ENCODE data around the gene TEX11.

Gene TEX11

DNA sequence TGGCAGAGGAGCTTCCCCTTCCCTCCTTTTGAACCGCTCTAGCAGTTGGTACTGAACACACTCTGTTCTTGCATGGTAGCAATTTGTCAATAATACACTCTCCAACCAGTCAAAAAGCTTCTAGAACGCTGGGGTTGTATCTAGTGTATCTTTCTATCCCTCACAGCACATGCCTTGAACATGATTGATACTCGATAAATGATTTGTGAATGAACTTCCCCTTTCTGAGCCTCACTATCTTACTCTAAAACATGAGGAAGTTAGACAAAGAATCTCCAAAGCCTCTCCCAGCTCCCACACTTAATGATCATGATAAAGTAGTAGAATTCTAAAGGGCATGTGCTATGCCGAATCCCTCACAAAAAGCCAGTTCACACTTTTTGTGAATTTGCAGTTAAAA is 399.4 kb downstream of the TEX11 start:
- DNase-seq (ENCODE audit: low read depth): no peak
- no peak overlapping the region for H3K4me3 ChIP-seq (ENCODE audit: low read depth, low read length)
- TF ChIP-seq, protein P1, sequence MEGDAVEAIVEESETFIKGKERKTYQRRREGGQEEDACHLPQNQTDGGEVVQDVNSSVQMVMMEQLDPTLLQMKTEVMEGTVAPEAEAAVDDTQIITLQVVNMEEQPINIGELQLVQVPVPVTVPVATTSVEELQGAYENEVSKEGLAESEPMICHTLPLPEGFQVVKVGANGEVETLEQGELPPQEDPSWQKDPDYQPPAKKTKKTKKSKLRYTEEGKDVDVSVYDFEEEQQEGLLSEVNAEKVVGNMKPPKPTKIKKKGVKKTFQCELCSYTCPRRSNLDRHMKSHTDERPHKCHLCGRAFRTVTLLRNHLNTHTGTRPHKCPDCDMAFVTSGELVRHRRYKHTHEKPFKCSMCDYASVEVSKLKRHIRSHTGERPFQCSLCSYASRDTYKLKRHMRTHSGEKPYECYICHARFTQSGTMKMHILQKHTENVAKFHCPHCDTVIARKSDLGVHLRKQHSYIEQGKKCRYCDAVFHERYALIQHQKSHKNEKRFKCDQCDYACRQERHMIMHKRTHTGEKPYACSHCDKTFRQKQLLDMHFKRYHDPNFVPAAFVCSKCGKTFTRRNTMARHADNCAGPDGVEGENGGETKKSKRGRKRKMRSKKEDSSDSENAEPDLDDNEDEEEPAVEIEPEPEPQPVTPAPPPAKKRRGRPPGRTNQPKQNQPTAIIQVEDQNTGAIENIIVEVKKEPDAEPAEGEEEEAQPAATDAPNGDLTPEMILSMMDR (IDR thresholded peaks at IDR 0.05; ENCODE audit: low read depth, low read length, missing control alignments): no peak
- in situ Hi-C loops (cut with HindIII; ENCODE audit: low sequenced_read_pairs): loop anchor here (5.0 kb wide), 1 partner anchor 63 kb away; no protein-coding TSS in a partner anchor

DNA sequence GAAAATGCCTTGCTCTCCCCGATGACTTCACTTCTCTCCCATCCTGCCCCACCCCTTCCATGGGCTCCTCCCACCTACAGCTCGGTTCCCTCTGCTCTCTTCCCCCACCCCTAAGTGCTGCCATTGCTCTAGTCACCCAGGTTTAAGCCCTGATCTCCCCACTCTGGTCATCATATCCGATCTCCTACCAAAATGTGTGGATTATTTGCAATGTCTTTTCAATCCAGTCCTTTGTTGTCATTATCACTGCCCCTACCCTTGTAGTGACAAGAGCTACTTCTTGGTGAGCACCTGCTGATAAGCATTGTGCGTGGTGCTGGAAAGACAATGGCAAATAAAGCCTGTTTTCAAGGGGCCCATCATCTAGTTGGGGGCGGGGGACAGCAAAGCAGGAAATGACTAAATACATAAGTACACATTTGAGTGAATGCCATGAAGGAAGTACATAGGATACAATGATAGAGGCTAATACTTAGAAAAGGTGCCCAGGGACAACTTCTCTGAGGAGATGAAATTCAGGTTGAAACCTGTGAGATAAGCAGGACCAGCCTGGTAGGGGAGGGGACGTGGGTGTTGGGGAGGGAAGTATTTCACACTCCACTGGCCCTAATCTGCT is 400.1 kb downstream of the TEX11 start:
- in situ Hi-C loops (cut with HindIII; ENCODE audit: low sequenced_read_pairs): loop anchor here (5.0 kb wide), 1 partner anchor 64 kb away; no protein-coding TSS in a partner anchor
- TF ChIP-seq, protein P1 (IDR thresholded peaks at IDR 0.05; ENCODE audit: low read depth, low read length, missing control alignments): no peak
- H3K4me3 ChIP-seq (ENCODE audit: low read depth, low read length): no peak overlapping the region
- no peak for DNase-seq (ENCODE audit: low read depth)

DNA sequence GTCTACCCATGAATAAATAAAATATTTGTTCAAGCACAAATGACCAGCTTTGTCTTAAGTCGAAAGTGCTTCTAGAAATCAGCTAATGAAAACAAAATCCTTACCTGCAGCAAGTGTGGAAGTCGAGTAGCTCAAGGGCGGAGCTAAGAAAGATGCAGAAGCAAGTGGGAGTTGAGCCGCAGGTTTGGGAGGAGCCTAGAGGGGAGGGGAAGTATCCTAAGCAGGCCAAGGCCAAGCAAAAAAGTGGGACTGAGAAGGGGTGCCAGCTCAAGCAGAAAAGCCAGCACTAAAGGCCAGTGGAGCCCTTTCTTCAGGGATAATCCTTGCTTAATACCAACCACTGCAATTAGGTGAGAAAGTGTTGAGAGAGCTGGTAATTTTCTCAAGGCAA is 403.1 kb downstream of the TEX11 start:
- DNase-seq (ENCODE audit: low read depth): no peak
- in situ Hi-C loops (cut with HindIII; ENCODE audit: low sequenced_read_pairs): loop anchor here (5.0 kb wide), 1 partner anchor 67 kb away; no protein-coding TSS in a partner anchor
- no peak overlapping the region for H3K4me3 ChIP-seq (ENCODE audit: low read depth, low read length)
- TF ChIP-seq, protein P1 (IDR thresholded peaks at IDR 0.05; ENCODE audit: low read depth, low read length, missing control alignments): no peak

DNA sequence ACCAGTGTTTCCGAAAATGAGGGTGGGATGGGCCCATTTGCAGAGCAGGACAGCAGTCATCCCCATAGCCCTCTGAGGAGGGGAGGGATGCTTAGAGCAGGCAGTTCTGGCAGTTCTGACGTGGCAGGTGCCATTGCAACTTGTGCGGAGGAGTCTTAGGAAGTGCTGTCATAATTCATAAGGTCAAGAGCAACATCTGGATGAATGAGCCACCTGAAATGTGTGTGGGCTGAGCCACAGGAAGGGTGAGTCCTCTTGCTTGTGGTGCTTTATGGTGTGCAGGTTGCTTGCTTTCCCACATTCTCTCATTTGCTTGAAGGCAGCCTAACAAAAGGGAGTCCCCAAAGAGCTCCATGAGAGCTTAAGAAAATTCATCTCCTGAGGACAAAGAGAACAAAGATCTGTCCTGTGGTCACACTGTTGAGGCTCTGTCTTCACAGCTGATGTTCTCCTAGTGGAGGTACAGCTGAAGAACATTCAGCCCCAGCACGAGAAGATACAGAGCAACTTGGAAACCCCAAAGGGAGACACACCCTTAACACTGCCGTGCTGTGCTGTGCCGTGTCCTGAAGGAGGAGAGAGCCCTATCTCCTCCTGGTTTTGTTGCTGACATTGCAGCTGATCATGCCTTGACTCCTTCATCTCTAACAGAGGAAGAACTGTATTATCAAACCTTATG is 403.6 kb downstream of the TEX11 start:
- TF ChIP-seq, protein P1 (IDR thresholded peaks at IDR 0.05; ENCODE audit: low read depth, low read length, missing control alignments): no peak
- no peak overlapping the region for H3K4me3 ChIP-seq (ENCODE audit: low read depth, low read length)
- in situ Hi-C loops (cut with HindIII; ENCODE audit: low sequenced_read_pairs): loop anchor here (5.0 kb wide), 1 partner anchor 67 kb away; no protein-coding TSS in a partner anchor
- no peak for DNase-seq (ENCODE audit: low read depth)

DNA sequence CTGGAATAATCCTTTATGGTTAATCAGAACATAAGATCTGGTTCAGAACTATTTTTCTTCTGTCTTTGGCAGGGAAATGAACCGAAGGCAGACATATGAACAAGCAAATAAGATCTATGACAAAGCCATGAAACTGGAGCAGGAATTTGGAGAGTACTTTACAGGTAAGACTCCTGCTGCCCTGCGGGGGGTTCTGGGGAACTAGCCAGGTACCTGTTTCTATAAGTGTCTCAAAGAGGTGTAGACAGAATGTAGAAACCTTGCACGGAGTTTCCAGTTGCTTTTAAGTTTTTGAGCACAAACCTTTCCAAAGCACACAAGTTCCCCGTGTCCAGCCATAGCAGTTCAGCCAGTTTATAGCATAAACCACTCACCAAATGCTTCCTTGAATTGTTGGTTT is 407.7 kb downstream of the TEX11 start:
- no peak overlapping the region for H3K4me3 ChIP-seq (ENCODE audit: low read depth, low read length)
- in situ Hi-C loops (cut with HindIII; ENCODE audit: low sequenced_read_pairs): no loop called here
- no peak for DNase-seq (ENCODE audit: low read depth)
- TF ChIP-seq, protein P1 (IDR thresholded peaks at IDR 0.05; ENCODE audit: low read depth, low read length, missing control alignments): no peak

DNA sequence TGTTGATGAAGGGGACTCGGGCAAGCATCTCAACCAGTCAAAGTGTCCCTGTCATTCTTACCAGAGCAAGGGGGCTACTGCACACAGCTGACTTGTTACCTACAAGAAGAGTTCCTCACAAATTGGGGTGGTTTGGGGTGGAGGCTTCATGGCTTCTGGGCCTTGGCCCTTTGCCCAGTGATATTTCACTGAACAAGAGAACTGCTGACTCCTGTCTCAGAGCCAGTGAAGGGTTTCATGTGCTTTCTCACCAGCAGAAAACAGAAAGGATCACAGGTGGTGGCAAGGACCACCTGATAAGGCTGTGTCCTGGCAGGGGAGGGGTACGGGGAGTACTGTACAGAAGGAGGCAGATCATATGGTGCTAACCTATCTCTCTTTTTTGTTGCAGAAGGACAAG is 410.4 kb downstream of the TEX11 start:
- in situ Hi-C loops (cut with HindIII; ENCODE audit: low sequenced_read_pairs): no loop called here
- no peak for DNase-seq (ENCODE audit: low read depth)
- H3K4me3 ChIP-seq (ENCODE audit: low read depth, low read length): no peak overlapping the region
- TF ChIP-seq, protein P1 (IDR thresholded peaks at IDR 0.05; ENCODE audit: low read depth, low read length, missing control alignments): no peak

All from astrocyte of the cerebellum (primary cell).